ENCODE measurements around the gene RAB11FIP4. TPM values are rescaled to one million over a fixed set of nuclear protein-coding genes. Genes with fewer than 3 reads are reported as not detected.
A peak's percentile ranks its signal among the peaks of the same experiment; 100 is the strongest.

Gene RAB11FIP4
- total RNA-seq, 2 donors from 2014 or later: 39.1 to 40.8 TPM

DNA sequence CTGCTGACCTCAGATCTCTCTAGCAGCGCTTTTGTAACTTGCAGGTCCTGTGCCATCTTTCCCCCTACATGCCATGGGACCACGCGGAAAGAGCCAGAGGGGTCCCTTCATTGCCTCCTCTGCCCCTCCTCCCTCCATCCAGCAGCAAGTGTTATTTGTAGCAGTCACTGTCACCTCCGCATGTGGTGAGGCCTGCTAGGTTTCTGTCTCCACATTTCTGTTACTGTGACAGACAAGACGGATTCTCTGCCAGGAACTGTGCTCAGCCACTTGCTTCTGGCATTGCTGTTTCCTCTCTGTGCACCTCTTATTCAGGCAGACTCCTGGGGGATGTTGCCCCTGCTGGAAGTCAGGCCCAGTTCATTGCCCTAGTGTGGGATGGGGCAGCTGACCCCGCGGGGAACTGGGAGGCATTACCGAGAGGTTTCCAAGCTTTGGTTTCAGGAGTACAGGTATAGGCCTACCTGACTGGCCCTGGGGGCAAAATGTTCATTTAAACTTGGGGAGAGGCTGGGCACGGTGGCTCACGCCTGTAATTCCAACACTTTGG lies 61.2 kb downstream of the RAB11FIP4 start:
- Mint-ChIP-seq H3K4me1 (ENCODE audit: low read depth) (peaks cover 10% of the 10 kb centered on the region), H3K36me3 (ENCODE audit: insufficient read depth in 2 of 2) (no peaks in the 10 kb centered on the region), H3K27ac (no peak overlapping the region), H3K9me3 (no peaks in the 10 kb centered on the region), H3K4me3 (no peak overlapping the region), H3K27me3 (ENCODE audit: low read depth) (no peaks in the 10 kb centered on the region)
- DNase-seq (no peak), ATAC-seq (replicated peaks in 1 of 2) (no peak)

DNA sequence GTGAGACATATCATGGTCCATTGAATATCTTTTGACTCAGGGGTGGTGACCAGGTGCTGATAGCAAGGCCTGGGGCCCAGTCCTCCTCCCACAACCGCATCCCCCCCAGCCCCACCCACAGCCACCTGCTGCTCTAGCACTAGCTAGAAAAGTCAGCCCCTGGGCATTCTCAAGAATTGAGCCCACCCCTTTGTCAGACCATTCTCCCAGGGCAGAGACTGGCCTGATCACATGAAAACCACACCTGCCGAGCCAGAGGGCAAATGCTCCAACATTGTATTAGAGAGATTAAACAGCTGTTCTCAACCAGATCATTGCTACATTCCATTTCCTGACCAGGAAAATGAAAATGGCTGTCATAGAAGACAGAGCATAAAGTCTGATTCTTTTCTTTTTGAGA lies 62.4 kb downstream of the RAB11FIP4 start:
- Mint-ChIP-seq H3K36me3 (ENCODE audit: insufficient read depth in 2 of 2) (no peaks in the 10 kb centered on the region), H3K27ac (no peak overlapping the region), H3K9me3 (no peaks in the 10 kb centered on the region), H3K4me3 (no peak overlapping the region), H3K4me1 (ENCODE audit: low read depth) (peaks cover 8% of the 10 kb centered on the region), H3K27me3 (ENCODE audit: low read depth) (no peaks in the 10 kb centered on the region)
- DNase-seq (no peak), ATAC-seq (replicated peaks in 1 of 2) (no peak)

GRCh38 chr17:31456814-31457213 lies 65.3 kb downstream of the RAB11FIP4 start:
- Mint-ChIP-seq H3K27me3 (ENCODE audit: low read depth) (no peaks in the 10 kb centered on the region), H3K4me1 (ENCODE audit: low read depth) (no peaks in the 10 kb centered on the region)

DNA sequence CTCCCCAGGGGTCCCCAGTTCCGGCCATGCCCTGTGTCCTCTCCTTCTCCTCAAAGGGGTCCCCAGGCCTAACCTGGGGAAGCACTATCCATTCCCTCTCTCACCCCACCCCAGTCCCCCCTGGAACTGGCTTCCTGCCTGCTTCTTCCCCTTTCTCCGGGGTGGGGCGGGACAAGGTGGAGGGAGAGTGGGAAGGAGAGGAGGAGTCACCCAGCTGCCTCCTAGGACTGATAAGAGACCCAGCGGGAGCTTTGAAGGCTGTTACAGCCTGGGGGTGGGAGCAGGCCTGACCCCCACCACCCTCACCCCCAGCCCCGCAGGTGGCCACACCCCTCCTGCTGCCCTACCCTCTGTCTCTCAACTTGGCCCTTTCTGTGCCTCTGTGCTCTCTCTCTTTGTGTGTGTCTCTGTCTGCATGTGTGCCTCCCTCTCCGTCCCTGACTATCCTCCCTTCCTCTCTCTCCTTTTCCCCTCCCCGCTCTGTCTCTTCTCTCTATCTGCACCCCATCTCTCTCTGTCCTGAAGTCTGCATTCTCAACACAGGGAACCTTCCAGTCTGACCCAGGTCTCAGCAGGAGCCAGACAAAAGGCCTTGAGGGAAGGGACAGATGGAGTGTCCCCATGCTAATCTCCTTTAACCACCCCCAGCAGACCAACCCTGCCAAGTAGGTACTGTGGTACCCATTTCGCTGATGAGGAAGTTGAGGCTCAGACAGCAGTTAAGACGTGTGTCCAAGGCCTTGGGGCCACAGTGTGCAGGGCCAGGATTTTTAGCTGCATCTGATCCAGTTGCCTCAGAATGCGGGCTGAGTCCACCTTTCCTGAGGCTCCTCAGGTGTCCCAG lies 66.1 kb downstream of the RAB11FIP4 start:
- no peak for ATAC-seq (replicated peaks in 1 of 2)
- H3K9me3 Mint-ChIP-seq: no peaks in the 10 kb centered on the region
- H3K36me3 Mint-ChIP-seq (ENCODE audit: insufficient read depth in 2 of 2): no peaks in the 10 kb centered on the region
- no peaks in the 10 kb centered on the region for H3K4me1 Mint-ChIP-seq (ENCODE audit: low read depth)
- DNase-seq: no peak
- H3K4me3 Mint-ChIP-seq: no peak overlapping the region
- no peak overlapping the region for H3K27ac Mint-ChIP-seq
- H3K27me3 Mint-ChIP-seq (ENCODE audit: low read depth): no peaks in the 10 kb centered on the region

More at GRCh38 chr17:31456814-31457213, 65.3 kb downstream of the RAB11FIP4 start:
- no peak for ATAC-seq (replicated peaks in 1 of 2)
- H3K9me3 Mint-ChIP-seq: no peaks in the 10 kb centered on the region
- H3K27ac Mint-ChIP-seq: no peak overlapping the region
- H3K4me3 Mint-ChIP-seq: no peak overlapping the region
- no peak for DNase-seq
- no peaks in the 10 kb centered on the region for H3K36me3 Mint-ChIP-seq (ENCODE audit: insufficient read depth in 2 of 2)

- Mint-ChIP-seq H3K27ac (no peak overlapping the region), H3K4me1 (ENCODE audit: low read depth) (no peaks in the 10 kb centered on the region), H3K9me3 (no peaks in the 10 kb centered on the region), H3K36me3 (ENCODE audit: insufficient read depth in 2 of 2) (no peaks in the 10 kb centered on the region), H3K4me3 (no peak overlapping the region), H3K27me3 (ENCODE audit: low read depth) (no peaks in the 10 kb centered on the region)
- DNase-seq (no peak), ATAC-seq (replicated peaks in 1 of 2) (no peak)
Measured at GRCh38 chr17:31458829-31459228, 67.4 kb downstream of the RAB11FIP4 start.

DNA sequence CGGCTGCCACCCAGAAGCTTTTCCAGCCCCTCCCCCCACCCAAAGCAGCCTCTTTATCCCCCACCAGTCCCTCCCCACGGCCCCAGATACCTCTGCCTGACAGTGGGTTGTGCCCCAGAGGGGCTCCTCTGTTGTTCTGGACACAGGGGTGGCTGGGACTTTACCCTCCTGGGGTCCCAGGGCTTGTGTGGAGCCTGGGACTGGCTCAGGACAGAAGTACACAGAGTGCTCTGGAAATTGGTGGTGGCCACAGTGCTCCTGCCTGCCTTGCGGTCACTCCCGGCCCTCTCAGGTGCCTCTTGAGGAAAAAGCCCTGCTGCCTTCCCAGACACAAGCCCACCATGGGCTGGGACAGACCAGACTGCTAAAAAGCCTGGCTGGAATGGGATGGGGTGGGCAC lies 68.2 kb downstream of the RAB11FIP4 start:
- Mint-ChIP-seq H3K9me3 (no peaks in the 10 kb centered on the region), H3K36me3 (ENCODE audit: insufficient read depth in 2 of 2) (no peaks in the 10 kb centered on the region), H3K27ac (no peak overlapping the region), H3K4me3 (no peak overlapping the region), H3K4me1 (ENCODE audit: low read depth) (no peaks in the 10 kb centered on the region), H3K27me3 (ENCODE audit: low read depth) (no peaks in the 10 kb centered on the region)
- ATAC-seq (replicated peaks in 1 of 2) (no peak), DNase-seq (no peak)

- DNase-seq (no peak), ATAC-seq (replicated peaks in 1 of 2) (no peak)
- Mint-ChIP-seq H3K27ac (no peak overlapping the region), H3K4me3 (no peak overlapping the region), H3K36me3 (ENCODE audit: insufficient read depth in 2 of 2) (no peaks in the 10 kb centered on the region), H3K27me3 (ENCODE audit: low read depth) (no peaks in the 10 kb centered on the region), H3K4me1 (ENCODE audit: low read depth) (no peaks in the 10 kb centered on the region), H3K9me3 (no peaks in the 10 kb centered on the region)
Measured at GRCh38 chr17:31460226-31460721, 68.8 kb downstream of the RAB11FIP4 start.

- no peaks in the 10 kb centered on the region for H3K4me1 Mint-ChIP-seq (ENCODE audit: low read depth)
- ATAC-seq (replicated peaks in 1 of 2): no peak
- H3K27ac Mint-ChIP-seq: no peak overlapping the region
- DNase-seq: no peak
- H3K4me3 Mint-ChIP-seq: no peak overlapping the region
- H3K36me3 Mint-ChIP-seq (ENCODE audit: insufficient read depth in 2 of 2): no peaks in the 10 kb centered on the region
- H3K27me3 Mint-ChIP-seq (ENCODE audit: low read depth): no peaks in the 10 kb centered on the region
- no peaks in the 10 kb centered on the region for H3K9me3 Mint-ChIP-seq
Measured at GRCh38 chr17:31461227-31461810, 69.8 kb downstream of the RAB11FIP4 start.

DNA sequence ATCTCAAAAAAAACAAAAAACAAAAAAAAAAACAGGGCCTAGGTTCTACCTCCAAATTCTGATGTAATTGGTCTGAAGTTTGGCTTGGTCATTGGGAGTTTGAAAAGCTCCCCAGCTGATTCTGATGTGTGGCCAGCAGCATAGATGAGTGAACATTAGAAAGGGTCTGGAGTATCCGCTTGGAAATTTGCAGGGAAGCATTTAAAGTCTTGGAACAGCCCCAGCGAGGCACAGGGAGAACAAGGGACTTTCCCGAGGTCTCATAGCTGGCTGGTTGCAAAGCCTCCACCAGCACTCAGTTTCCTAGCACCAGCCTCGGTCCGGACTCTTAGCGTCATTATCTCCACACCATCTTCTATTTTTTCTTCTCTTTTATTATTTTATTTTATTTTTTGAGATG lies 70.8 kb downstream of the RAB11FIP4 start:
- ATAC-seq (replicated peaks in 1 of 2): no peak
- no peaks in the 10 kb centered on the region for H3K36me3 Mint-ChIP-seq (ENCODE audit: insufficient read depth in 2 of 2)
- H3K27me3 Mint-ChIP-seq (ENCODE audit: low read depth): no peaks in the 10 kb centered on the region
- no peaks in the 10 kb centered on the region for H3K4me1 Mint-ChIP-seq (ENCODE audit: low read depth)
- H3K27ac Mint-ChIP-seq: no peak overlapping the region
- no peak overlapping the region for H3K4me3 Mint-ChIP-seq
- DNase-seq: no peak
- H3K9me3 Mint-ChIP-seq: no peaks in the 10 kb centered on the region

DNA sequence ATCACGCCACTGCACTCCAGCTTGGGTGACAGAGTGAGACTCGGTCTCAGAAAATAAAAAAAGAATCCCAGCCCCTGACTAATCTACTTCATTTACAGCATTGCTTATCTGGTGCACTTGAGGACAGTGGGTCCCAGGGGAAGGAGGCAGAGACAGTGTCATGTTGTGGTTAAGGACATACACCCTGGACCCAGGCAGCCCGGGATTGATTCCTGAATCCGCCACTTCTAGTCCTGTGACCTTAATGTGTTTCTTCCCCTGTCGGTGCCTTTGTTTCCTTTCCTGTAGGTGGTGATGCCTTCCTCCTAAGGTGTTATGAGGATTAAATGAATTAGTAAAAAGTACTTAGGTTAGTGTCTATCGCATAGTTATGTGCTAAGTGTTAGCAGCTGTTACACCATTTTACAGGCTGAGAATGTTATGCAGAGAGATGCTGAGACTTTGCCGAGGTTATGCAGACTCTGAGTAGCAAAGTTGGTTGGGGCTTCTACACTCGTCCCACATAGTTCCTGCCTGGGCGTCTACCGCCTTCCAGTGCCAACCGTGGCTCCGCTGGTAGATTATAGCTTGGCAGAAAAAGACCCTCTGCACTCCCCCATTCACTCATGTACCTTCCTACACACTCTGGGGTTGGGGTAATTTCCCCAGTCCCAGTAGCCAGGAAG lies 74.8 kb downstream of the RAB11FIP4 start:
- no peak for ATAC-seq (replicated peaks in 1 of 2)
- DNase-seq: no peak
- no peaks in the 10 kb centered on the region for H3K9me3 Mint-ChIP-seq
- H3K4me1 Mint-ChIP-seq (ENCODE audit: low read depth): no peaks in the 10 kb centered on the region
- no peaks in the 10 kb centered on the region for H3K27me3 Mint-ChIP-seq (ENCODE audit: low read depth)
- H3K4me3 Mint-ChIP-seq: no peak overlapping the region
- no peak overlapping the region for H3K27ac Mint-ChIP-seq
- no peaks in the 10 kb centered on the region for H3K36me3 Mint-ChIP-seq (ENCODE audit: insufficient read depth in 2 of 2)

GRCh38 chr17:31467502-31468256 lies 76.2 kb downstream of the RAB11FIP4 start:
- H3K4me1 Mint-ChIP-seq (ENCODE audit: low read depth): no peaks in the 10 kb centered on the region
- no peaks in the 10 kb centered on the region for H3K36me3 Mint-ChIP-seq (ENCODE audit: insufficient read depth in 2 of 2)
- no peak overlapping the region for H3K4me3 Mint-ChIP-seq
- ATAC-seq (replicated peaks in 1 of 2): no peak
- no peaks in the 10 kb centered on the region for H3K9me3 Mint-ChIP-seq
- no peak for DNase-seq
- peaks cover 6% of the 10 kb centered on the region for H3K27me3 Mint-ChIP-seq (ENCODE audit: low read depth)
- no peak overlapping the region for H3K27ac Mint-ChIP-seq

- Mint-ChIP-seq H3K4me1 (ENCODE audit: low read depth) (no peaks in the 10 kb centered on the region), H3K27ac (no peak overlapping the region), H3K4me3 (no peak overlapping the region), H3K9me3 (no peaks in the 10 kb centered on the region), H3K36me3 (ENCODE audit: insufficient read depth in 2 of 2) (no peaks in the 10 kb centered on the region), H3K27me3 (ENCODE audit: low read depth) (peaks cover 8% of the 10 kb centered on the region)
- ATAC-seq (replicated peaks in 1 of 2) (peak in 1 of 2 donors; percentile 38), DNase-seq (no peak)
Measured at GRCh38 chr17:31469959-31470358, 78.5 kb downstream of the RAB11FIP4 start.
